T-cell (primary cell): ENCODE measurements around the gene SH3TC2. TPM values are rescaled to one million over a fixed set of nuclear protein-coding genes. Genes with fewer than 3 reads are reported as not detected.

Experiments
- ATAC-seq, 4 experiments: fragments of 200-7000 bp in 3 of 4; fragments of 150-1000 bp in 1 of 4; cut with Tn5 transposase; replicated peaks in 1 of 4; 1 replicate in 3 of 4; 2 replicates in 1 of 4; pipeline ENCODE4 v1.10.0; 2021; ENCODE audit warnings: moderate library complexity in 3 of 4, mild to moderate bottlenecking in 2 of 4, moderate number of reproducible peaks in 1 of 4
- CTCF ChIA-PET, 2 donors: fragments of 300-600 bp; sonication (Branson Sonifier 250); formaldehyde crosslinking; loops; one replicate each; lab custom pipeline; 2022; ENCODE audit warnings: antibody characterized with exemption in 2 of 2; lab: Charles Lee
- POLR2A ChIA-PET, 2 donors: fragments of 300-600 bp; sonication (Branson Sonifier 250); formaldehyde crosslinking; loops; one replicate each; lab custom pipeline; 2022; ENCODE audit warnings: antibody characterized with exemption in 2 of 2; lab: Charles Lee
- DNase-seq, 35 experiments: peaks; one replicate each; pipeline versions ENCODE4 v3.0.0 to v3.0.0-alpha.2; 2013 to 2023
- H3K27ac ChIP-seq: one replicate; pipeline ENCODE4 v1.5.1; 2013; ENCODE audit warnings: low read length
- H3K27me3 ChIP-seq, 2 experiments: replicated peaks in 1 of 2; 1 replicate in 1 of 2; 2 replicates in 1 of 2; pipeline versions ENCODE4 v1.6.1 to v1.7.0; 2013; ENCODE audit warnings: low read length in 1 of 2, mixed read lengths in 1 of 2; ENCODE audit not compliant: control insufficient read depth in 2 of 2, insufficient read depth in 2 of 2; ENCODE audit errors: extremely low read depth in 1 of 2
- H3K36me3 ChIP-seq, 2 donors: 1 replicate in 1 of 2; 2 replicates in 1 of 2; pipeline versions ENCODE4 v1.6.1 to v1.7.0; 2013; ENCODE audit warnings: low read length in 1 of 2; ENCODE audit not compliant: control insufficient read depth in 2 of 2, insufficient read depth in 1 of 2; ENCODE audit errors: extremely low read depth in 1 of 2
- H3K4me1 ChIP-seq, 2 experiments: 1 replicate in 1 of 2; 2 replicates in 1 of 2; pipeline versions ENCODE4 v1.6.1 to v1.7.0; 2013; ENCODE audit warnings: low read length in 2 of 2, mixed read lengths in 1 of 2; ENCODE audit not compliant: insufficient read depth in 2 of 2, control insufficient read depth in 1 of 2; ENCODE audit errors: extremely low read depth in 1 of 2
- H3K4me3 ChIP-seq, 2 donors: 1 replicate in 1 of 2; 2 replicates in 1 of 2; pipeline versions ENCODE4 v1.5.1 to v1.7.0; 2013; ENCODE audit warnings: mild to moderate bottlenecking in 2 of 2, low read length in 1 of 2, moderate library complexity in 1 of 2; ENCODE audit not compliant: control insufficient read depth in 1 of 2; ENCODE audit errors: extremely low read depth in 1 of 2
- H3K9me3 ChIP-seq: 2 replicates; pipeline ENCODE4 v1.7.0; 2013
- H3K27ac Mint-ChIP-seq, 2 donors: one replicate each; pipeline ENCODE4 v1.8.0; 2020 to 2021; ENCODE audit warnings: mild to moderate bottlenecking in 2 of 2, mixed read lengths in 2 of 2
- H3K27me3 Mint-ChIP-seq, 2 donors: one replicate each; pipeline ENCODE4 v1.8.0; 2021 to 2022; ENCODE audit warnings: mixed read lengths in 2 of 2
- H3K36me3 Mint-ChIP-seq: one replicate; pipeline ENCODE4 v1.8.0; 2021; ENCODE audit warnings: mixed read lengths
- H3K4me1 Mint-ChIP-seq, 3 donors: one replicate each; pipeline ENCODE4 v1.8.0; 2020 to 2022; ENCODE audit warnings: mixed read lengths in 3 of 3, mild to moderate bottlenecking in 1 of 3
- H3K4me3 Mint-ChIP-seq, 3 donors: one replicate each; pipeline ENCODE4 v1.8.0; 2020 to 2022; ENCODE audit warnings: mild to moderate bottlenecking in 3 of 3, mixed read lengths in 3 of 3, moderate library complexity in 3 of 3
- H3K9me3 Mint-ChIP-seq, 3 donors: one replicate each; pipeline ENCODE4 v1.8.0; 2020 to 2022; ENCODE audit warnings: mixed read lengths in 3 of 3
- WGBS: methylation state at CpG from one replicate; pipeline ENCODE4 v1.1.5; 2013; ENCODE audit warnings: missing lambda C conversion rate; ENCODE audit not compliant: insufficient coverage; 5-methylcytosine and 5-hydroxymethylcytosine counted together
- total RNA-seq, 35 experiments: library from RNA in 6 of 35; stranded (reverse) in 6 of 35; fragments of 120-200 nt in 1 of 35; gene quantifications; one replicate each; pipeline versions ENCODE4 v1.2.1 to v1.2.4 and lab custom pipeline; 2013 to 2026

Gene SH3TC2
- total RNA-seq, 5 donors from 2014 or later (not counting 1 experiment from before 2014, with no cell fraction given): not detected

GRCh38 chr5:149040421-149040820 is 22.4 kb downstream of the SH3TC2 start:
- Mint-ChIP-seq H3K4me1 (peaks cover 9 to 24% (median 17%) of the 10 kb centered on the region in 3 donors), H3K9me3 (no peaks in the 10 kb centered on the region), H3K4me3 (no peak overlapping the region), H3K27me3 (no peaks in the 10 kb centered on the region), H3K27ac (no peak overlapping the region), H3K36me3 (no peaks in the 10 kb centered on the region)
- Histone ChIP-seq H3K9me3 (no peaks in the 10 kb centered on the region), H3K4me1 (no peaks in the 10 kb centered on the region), H3K27ac (no peak overlapping the region), H3K27me3 (peaks cover 0 to 9% of the 10 kb centered on the region in 2 experiments), H3K4me3 (no peak overlapping the region), H3K36me3 (no peaks in the 10 kb centered on the region)
- POLR2A ChIA-PET: no interaction called here
- ATAC-seq (no peak), DNase-seq (no peak)
- 100% methylated on average over 1 of the region's 1 CpG for whole genome bisulfite sequencing
- CTCF ChIA-PET: no interaction called here

- Histone ChIP-seq H3K9me3 (no peaks in the 10 kb centered on the region), H3K27ac (no peak overlapping the region), H3K4me3 (no peak overlapping the region), H3K27me3 (peaks cover 0 to 9% of the 10 kb centered on the region in 2 experiments), H3K36me3 (no peaks in the 10 kb centered on the region), H3K4me1 (no peaks in the 10 kb centered on the region)
- Mint-ChIP-seq H3K4me1 (peaks cover 13 to 27% (median 17%) of the 10 kb centered on the region in 3 donors), H3K27me3 (no peaks in the 10 kb centered on the region), H3K4me3 (no peak overlapping the region), H3K9me3 (no peaks in the 10 kb centered on the region), H3K27ac (no peak overlapping the region), H3K36me3 (no peaks in the 10 kb centered on the region)
- POLR2A ChIA-PET: no interaction called here
- no peak for ATAC-seq
- DNase-seq: no peak
- CTCF ChIA-PET: interaction anchor here (1.3 to 2.1 kb wide), 3 partner anchors 293 to 308 kb away, joined by 3 to 7 read pairs (median 6); no protein-coding TSS in a partner anchor
- WGBS: no CpG with 5 or more reads among the region's 2 CpGs
These were observed 23.4 kb downstream of the SH3TC2 start for GRCh38 chr5:149039506-149039905.

- Mint-ChIP-seq H3K9me3 (no peaks in the 10 kb centered on the region), H3K27me3 (no peaks in the 10 kb centered on the region), H3K4me3 (no peak overlapping the region), H3K36me3 (no peaks in the 10 kb centered on the region), H3K4me1 (peaks cover 13 to 27% (median 17%) of the 10 kb centered on the region in 3 donors), H3K27ac (no peak overlapping the region)
- no peaks in the 10 kb centered on the region for H3K36me3 ChIP-seq
- peaks cover 0 to 9% of the 10 kb centered on the region in 2 experiments for H3K27me3 ChIP-seq
- H3K27ac ChIP-seq: no peak overlapping the region
- ATAC-seq (no peak), DNase-seq (no peak)
- ChIA-PET POLR2A (no interaction called here), CTCF (interaction anchor here (0.5 to 2.1 kb wide), 7 partner anchors 287 to 307 kb away, joined by 3 to 7 read pairs (median 3); no protein-coding TSS in a partner anchor)
- H3K4me1 ChIP-seq: no peaks in the 10 kb centered on the region
- no peak overlapping the region for H3K4me3 ChIP-seq
- no peaks in the 10 kb centered on the region for H3K9me3 ChIP-seq
- WGBS: 83% methylated on average over 3 of the region's 6 CpGs
These were observed 24.4 kb downstream of the SH3TC2 start for GRCh38 chr5:149038336-149039080.

GRCh38 chr5:149037817-149038216 is 25.0 kb downstream of the SH3TC2 start:
- H3K4me1 ChIP-seq: no peaks in the 10 kb centered on the region
- Mint-ChIP-seq H3K27me3 (no peaks in the 10 kb centered on the region), H3K4me3 (no peak overlapping the region), H3K36me3 (no peaks in the 10 kb centered on the region), H3K9me3 (no peaks in the 10 kb centered on the region), H3K27ac (no peak overlapping the region), H3K4me1 (peaks cover 13 to 27% (median 17%) of the 10 kb centered on the region in 3 donors)
- no CpG with 5 or more reads among the region's 3 CpGs for WGBS
- no peak overlapping the region for H3K4me3 ChIP-seq
- POLR2A ChIA-PET: no interaction called here
- peak in 1 of 4 experiments; percentile 38 for ATAC-seq
- no peak overlapping the region for H3K27ac ChIP-seq
- no peaks in the 10 kb centered on the region for H3K36me3 ChIP-seq
- no peaks in the 10 kb centered on the region for H3K9me3 ChIP-seq
- H3K27me3 ChIP-seq: peaks cover 0 to 9% of the 10 kb centered on the region in 2 experiments
- CTCF ChIA-PET: interaction anchor here (0.6 to 6.2 kb wide), 6 partner anchors 301 to 683 kb away, joined by 3 to 138 read pairs (median 6); no protein-coding TSS in a partner anchor
- DNase-seq: no peak

- Histone ChIP-seq H3K4me1 (no peaks in the 10 kb centered on the region), H3K9me3 (no peaks in the 10 kb centered on the region), H3K27me3 (peaks cover 0 to 9% of the 10 kb centered on the region in 2 experiments), H3K36me3 (no peaks in the 10 kb centered on the region), H3K27ac (no peak overlapping the region), H3K4me3 (no peak overlapping the region)
- DNase-seq (no peak), ATAC-seq (no peak)
- H3K27ac Mint-ChIP-seq: no peak overlapping the region
- peaks cover 13 to 27% (median 17%) of the 10 kb centered on the region in 3 donors for H3K4me1 Mint-ChIP-seq
- POLR2A ChIA-PET: no interaction called here
- no peaks in the 10 kb centered on the region for H3K36me3 Mint-ChIP-seq
- CTCF ChIA-PET: interaction anchor here (0.6 to 6.2 kb wide), 11 partner anchors 7 to 306 kb away, joined by 3 to 138 read pairs (median 5); no protein-coding TSS in a partner anchor
- WGBS: 17% methylated on average over 1 of the region's 2 CpGs
- no peaks in the 10 kb centered on the region for H3K9me3 Mint-ChIP-seq
- H3K27me3 Mint-ChIP-seq: no peaks in the 10 kb centered on the region
- no peak overlapping the region for H3K4me3 Mint-ChIP-seq
These were observed 25.9 kb downstream of the SH3TC2 start for GRCh38 chr5:149036970-149037369.

GRCh38 chr5:149036168-149036567 is 26.7 kb downstream of the SH3TC2 start:
- no peaks in the 10 kb centered on the region for H3K9me3 Mint-ChIP-seq
- peaks cover 13 to 27% (median 17%) of the 10 kb centered on the region in 3 donors for H3K4me1 Mint-ChIP-seq
- Histone ChIP-seq H3K36me3 (no peaks in the 10 kb centered on the region), H3K27me3 (peaks cover 0 to 9% of the 10 kb centered on the region in 2 experiments), H3K4me3 (no peak overlapping the region), H3K27ac (no peak overlapping the region), H3K4me1 (no peaks in the 10 kb centered on the region), H3K9me3 (no peaks in the 10 kb centered on the region)
- no peak overlapping the region for H3K4me3 Mint-ChIP-seq
- no peaks in the 10 kb centered on the region for H3K27me3 Mint-ChIP-seq
- WGBS: 52% methylated on average over 3 of the region's 3 CpGs
- no peaks in the 10 kb centered on the region for H3K36me3 Mint-ChIP-seq
- ChIA-PET POLR2A (interaction anchor here in 1 of 2 donors (0.5 kb wide), 1 partner anchor 1375 kb away, joined by 4 read pairs; no protein-coding TSS in a partner anchor), CTCF (interaction anchor here (0.6 to 6.2 kb wide), 17 partner anchors 8 to 627 kb away, joined by 3 to 138 read pairs (median 4); no protein-coding TSS in a partner anchor)
- H3K27ac Mint-ChIP-seq: no peak overlapping the region
- DNase-seq: no peak
- no peak for ATAC-seq
